Measurements from ENCODE around the gene PCDH8. TPM values are rescaled to one million over a fixed set of nuclear protein-coding genes. Genes with fewer than 3 reads are reported as not detected.

Gene PCDH8
- total and polyA plus RNA-seq, 2 of the 4 experiments (the other 2 are of a cell fraction): not detected

DNA sequence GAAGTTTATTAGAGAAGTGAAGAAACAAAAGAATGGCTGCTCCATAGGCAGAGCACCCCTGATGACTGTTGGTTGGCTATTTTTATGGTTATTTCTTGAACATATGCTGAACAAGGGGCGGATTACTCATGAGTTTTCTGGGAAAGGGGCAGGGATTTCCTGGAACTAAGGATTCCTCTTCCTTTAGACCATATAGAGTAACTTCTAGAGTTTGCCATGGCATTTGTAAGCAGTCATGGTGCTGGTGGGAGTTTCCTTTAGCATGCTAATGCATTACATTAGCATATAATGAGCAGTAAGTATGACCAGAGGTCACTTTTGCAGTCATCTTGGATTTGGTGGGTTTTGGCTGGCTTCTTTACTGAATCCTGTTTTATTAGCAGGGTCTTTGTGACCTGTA is 38.7 kb upstream of the PCDH8 start:
- H2BK5ac ChIP-seq (ENCODE audit: low read depth, low read length, poor library complexity, severe bottlenecking): no peak overlapping the region
- no peak overlapping the region for H3K4ac ChIP-seq (ENCODE audit: low read depth, low read length)
- H4K8ac ChIP-seq (ENCODE audit: low read depth in 2 of 2, low read length in 2 of 2): no peak overlapping the region
- no peaks in the 10 kb centered on the region for H3K36me3 ChIP-seq (ENCODE audit: control insufficient read depth, insufficient read depth, low read length)
- no peak overlapping the region for H2BK20ac ChIP-seq (ENCODE audit: low read depth, low read length)
- no peak overlapping the region for H3K56ac ChIP-seq (ENCODE audit: extremely low read depth, insufficient read depth, low read length)
- no peak overlapping the region for H2BK15ac ChIP-seq (ENCODE audit: low read depth, low read length)
- intact Hi-C loops (cut with micrococcal nuclease) (no loop called here), dilution Hi-C loops (cut with HindIII; ENCODE audit: low sequenced_read_pairs, unreplicated experiment) (no loop called here), in situ Hi-C loops (cut with MboI; ENCODE audit: low sequenced_read_pairs) (no loop called here)
- H3K79me1 ChIP-seq (ENCODE audit: low read depth in 1 of 2, low read length in 2 of 2): no peaks in the 10 kb centered on the region
- no peak overlapping the region for H2AK5ac ChIP-seq (ENCODE audit: low read depth, low read length)
- no peaks in the 10 kb centered on the region for H3K9me3 ChIP-seq (ENCODE audit: control insufficient read depth, insufficient read depth, low read length)
- no peak overlapping the region for H3K27ac ChIP-seq (ENCODE audit: insufficient read depth, low read length)
- no peak overlapping the region for H4K91ac ChIP-seq (ENCODE audit: insufficient read depth, low read depth, low read length)
- CTCF ChIA-PET: no interaction called here
- no peak overlapping the region for H3K14ac ChIP-seq (replicated peaks; ENCODE audit: low read depth, low read length)
- BruUV-seq (replicated peaks): no TSS peak
- no peak overlapping the region for H3K23ac ChIP-seq (ENCODE audit: low read depth, low read length)
- no peak for DNase-seq
- H3K9ac ChIP-seq (ENCODE audit: low read depth, low read length): no peak overlapping the region
- no peak overlapping the region for H2AK9ac ChIP-seq (replicated peaks; ENCODE audit: low read depth, low read length, poor library complexity)
- no peak for ATAC-seq (ENCODE audit: low read depth)
- H3K4me1 ChIP-seq (ENCODE audit: control insufficient read depth, insufficient read depth, low read length): no peaks in the 10 kb centered on the region
- no peak overlapping the region for H2AFZ ChIP-seq (replicated peaks; ENCODE audit: low read length, poor library complexity)
- H2BK120ac ChIP-seq (ENCODE audit: low read depth, low read length): no peak overlapping the region
- POLR2A ChIA-PET (ENCODE audit: unreplicated experiment): no interaction called here
- no peak overlapping the region for H4K5ac ChIP-seq (ENCODE audit: low read depth, low read length)
- H3K9me1 ChIP-seq (ENCODE audit: insufficient read depth, low read length): no peaks in the 10 kb centered on the region
- H3K27me3 ChIP-seq (ENCODE audit: control insufficient read depth, insufficient read depth, low read length): no peaks in the 10 kb centered on the region
- no peak overlapping the region for H3K4me3 ChIP-seq (ENCODE audit: insufficient read depth, low read depth, low read length)
- H3K18ac ChIP-seq (ENCODE audit: low read depth, low read length): no peak overlapping the region
- TF ChIP-seq MXI1 (IDR thresholded peaks at IDR 0.05; ENCODE audit: borderline replicate concordance, low read depth, low read length): no peak
- no peak for TF ChIP-seq RFX5 (IDR thresholded peaks at IDR 0.05; ENCODE audit: low read depth, low read length)
- TF ChIP-seq CEBPB (IDR thresholded peaks at IDR 0.05; ENCODE audit: low read depth, low read length): no peak
- no peak for TF ChIP-seq FOS (IDR thresholded peaks at IDR 0.05; ENCODE audit: low read depth, low read length)
- TF ChIP-seq MAZ (IDR thresholded peaks at IDR 0.05; ENCODE audit: borderline replicate concordance, low read depth, low read length): no peak
- TF ChIP-seq BHLHE40 (IDR thresholded peaks at IDR 0.05; ENCODE audit: low read depth, low read length): no peak
- TF ChIP-seq USF2 (IDR thresholded peaks at IDR 0.05; ENCODE audit: low read depth, low read length): no peak
- no peak for TF ChIP-seq RCOR1 (IDR thresholded peaks at IDR 0.05; ENCODE audit: insufficient replicate concordance, low read length)
- TF ChIP-seq RAD21 (IDR thresholded peaks at IDR 0.05; ENCODE audit: low read length): no peak
- TF ChIP-seq SMC3 (IDR thresholded peaks at IDR 0.05; ENCODE audit: low read depth, low read length): no peak
- TF ChIP-seq POLR2A (IDR thresholded peaks at IDR 0.05; ENCODE audit: low read depth, low read length): no peak
- no peak for TF ChIP-seq CHD1 (IDR thresholded peaks at IDR 0.05; ENCODE audit: low read depth, low read length)
- no peak for TF ChIP-seq MAFK (IDR thresholded peaks at IDR 0.05; ENCODE audit: low read depth, low read length)
- no peak for TF ChIP-seq NFE2L2 (IDR thresholded peaks at IDR 0.05; ENCODE audit: low read depth, low read length)
- TF ChIP-seq, protein P1, sequence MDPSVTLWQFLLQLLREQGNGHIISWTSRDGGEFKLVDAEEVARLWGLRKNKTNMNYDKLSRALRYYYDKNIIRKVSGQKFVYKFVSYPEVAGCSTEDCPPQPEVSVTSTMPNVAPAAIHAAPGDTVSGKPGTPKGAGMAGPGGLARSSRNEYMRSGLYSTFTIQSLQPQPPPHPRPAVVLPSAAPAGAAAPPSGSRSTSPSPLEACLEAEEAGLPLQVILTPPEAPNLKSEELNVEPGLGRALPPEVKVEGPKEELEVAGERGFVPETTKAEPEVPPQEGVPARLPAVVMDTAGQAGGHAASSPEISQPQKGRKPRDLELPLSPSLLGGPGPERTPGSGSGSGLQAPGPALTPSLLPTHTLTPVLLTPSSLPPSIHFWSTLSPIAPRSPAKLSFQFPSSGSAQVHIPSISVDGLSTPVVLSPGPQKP (IDR thresholded peaks at IDR 0.05; ENCODE audit: borderline replicate concordance, low read depth, low read length): no peak
- TF ChIP-seq, protein P2, sequence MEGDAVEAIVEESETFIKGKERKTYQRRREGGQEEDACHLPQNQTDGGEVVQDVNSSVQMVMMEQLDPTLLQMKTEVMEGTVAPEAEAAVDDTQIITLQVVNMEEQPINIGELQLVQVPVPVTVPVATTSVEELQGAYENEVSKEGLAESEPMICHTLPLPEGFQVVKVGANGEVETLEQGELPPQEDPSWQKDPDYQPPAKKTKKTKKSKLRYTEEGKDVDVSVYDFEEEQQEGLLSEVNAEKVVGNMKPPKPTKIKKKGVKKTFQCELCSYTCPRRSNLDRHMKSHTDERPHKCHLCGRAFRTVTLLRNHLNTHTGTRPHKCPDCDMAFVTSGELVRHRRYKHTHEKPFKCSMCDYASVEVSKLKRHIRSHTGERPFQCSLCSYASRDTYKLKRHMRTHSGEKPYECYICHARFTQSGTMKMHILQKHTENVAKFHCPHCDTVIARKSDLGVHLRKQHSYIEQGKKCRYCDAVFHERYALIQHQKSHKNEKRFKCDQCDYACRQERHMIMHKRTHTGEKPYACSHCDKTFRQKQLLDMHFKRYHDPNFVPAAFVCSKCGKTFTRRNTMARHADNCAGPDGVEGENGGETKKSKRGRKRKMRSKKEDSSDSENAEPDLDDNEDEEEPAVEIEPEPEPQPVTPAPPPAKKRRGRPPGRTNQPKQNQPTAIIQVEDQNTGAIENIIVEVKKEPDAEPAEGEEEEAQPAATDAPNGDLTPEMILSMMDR (conservative IDR thresholded peaks at IDR 0.05; ENCODE audit: low read depth, low read length): no peak
- no CpG with 5 or more reads among the region's 1 CpG for WGBS, 2 experiments (ENCODE audit: extremely low coverage in 2 of 2, insufficient read length in 1 of 2)
- no peaks in the 10 kb centered on the region for H4K20me1 ChIP-seq (ENCODE audit: insufficient read depth, low read length)
- no peak overlapping the region for H3K4me2 ChIP-seq (ENCODE audit: low read depth, low read length)
